ENCODE measurements around the gene SDR42E1. TPM values are rescaled to one million over a fixed set of nuclear protein-coding genes. Genes with fewer than 3 reads are reported as not detected.

The SDR42E1 gene
- total and polyA plus RNA-seq, 4 donors = 1.9 to 6.5 (median 3.3) TPM

DNA sequence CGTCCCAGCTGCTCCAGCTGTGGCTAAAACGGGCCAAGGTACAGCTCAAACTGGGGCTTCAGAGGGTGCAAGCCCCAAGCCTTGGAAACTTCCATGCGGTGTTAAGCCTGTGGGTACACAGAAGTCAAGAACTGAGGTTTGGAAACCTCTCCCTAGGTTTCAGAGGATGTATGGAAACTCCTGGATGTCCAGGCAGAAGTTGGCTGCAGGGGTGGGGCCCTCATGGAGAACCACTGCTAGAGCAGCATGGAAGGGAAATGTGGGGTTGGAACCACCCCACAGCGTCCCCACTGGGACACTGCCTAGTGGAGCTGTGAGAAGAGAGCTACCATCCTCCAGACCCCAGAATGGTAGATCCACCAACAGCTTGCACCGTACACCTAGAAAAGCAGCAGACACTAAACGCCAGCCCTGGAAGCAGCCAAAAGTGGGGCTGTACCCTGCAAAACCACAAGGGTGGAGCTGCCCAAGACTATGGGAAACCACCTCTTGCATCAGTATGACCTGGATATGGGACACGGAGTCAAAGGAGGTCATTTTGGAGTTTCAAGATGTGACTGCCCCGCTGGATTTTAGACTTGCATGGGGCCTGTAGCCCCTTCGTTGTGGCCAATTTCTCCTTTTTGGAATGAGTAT, 2.2 kb downstream of the SDR42E1 start:
- WGBS = 97% methylated on average over 9 of the region's 9 CpGs
- H3K4me3 ChIP-seq (ENCODE audit: low read depth in 1 of 3, low read length in 3 of 3) = no peak overlapping the region

GRCh38 chr16:82007189-82007588, 4.1 kb downstream of the SDR42E1 start:
- no peak for DNase-seq (ENCODE audit: low spot score)
- H3K4me3 ChIP-seq (ENCODE audit: low read depth in 1 of 3, low read length in 3 of 3) = no peak overlapping the region
- 93% methylated on average over 2 of the region's 2 CpGs for WGBS
- H3K27me3 ChIP-seq (ENCODE audit: control insufficient read depth in 4 of 4, insufficient read depth in 4 of 4, low read length in 3 of 4) = no peaks in the 10 kb centered on the region
- TF ChIP-seq, protein P1, sequence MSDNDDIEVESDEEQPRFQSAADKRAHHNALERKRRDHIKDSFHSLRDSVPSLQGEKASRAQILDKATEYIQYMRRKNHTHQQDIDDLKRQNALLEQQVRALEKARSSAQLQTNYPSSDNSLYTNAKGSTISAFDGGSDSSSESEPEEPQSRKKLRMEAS (IDR thresholded peaks at IDR 0.05) = no peak
- TF ChIP-seq, protein P2, sequence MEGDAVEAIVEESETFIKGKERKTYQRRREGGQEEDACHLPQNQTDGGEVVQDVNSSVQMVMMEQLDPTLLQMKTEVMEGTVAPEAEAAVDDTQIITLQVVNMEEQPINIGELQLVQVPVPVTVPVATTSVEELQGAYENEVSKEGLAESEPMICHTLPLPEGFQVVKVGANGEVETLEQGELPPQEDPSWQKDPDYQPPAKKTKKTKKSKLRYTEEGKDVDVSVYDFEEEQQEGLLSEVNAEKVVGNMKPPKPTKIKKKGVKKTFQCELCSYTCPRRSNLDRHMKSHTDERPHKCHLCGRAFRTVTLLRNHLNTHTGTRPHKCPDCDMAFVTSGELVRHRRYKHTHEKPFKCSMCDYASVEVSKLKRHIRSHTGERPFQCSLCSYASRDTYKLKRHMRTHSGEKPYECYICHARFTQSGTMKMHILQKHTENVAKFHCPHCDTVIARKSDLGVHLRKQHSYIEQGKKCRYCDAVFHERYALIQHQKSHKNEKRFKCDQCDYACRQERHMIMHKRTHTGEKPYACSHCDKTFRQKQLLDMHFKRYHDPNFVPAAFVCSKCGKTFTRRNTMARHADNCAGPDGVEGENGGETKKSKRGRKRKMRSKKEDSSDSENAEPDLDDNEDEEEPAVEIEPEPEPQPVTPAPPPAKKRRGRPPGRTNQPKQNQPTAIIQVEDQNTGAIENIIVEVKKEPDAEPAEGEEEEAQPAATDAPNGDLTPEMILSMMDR (IDR thresholded peaks at IDR 0.05; ENCODE audit: low read depth, low read length, missing input control) = no peak
- no peak for TF ChIP-seq NR2F2 (IDR thresholded peaks at IDR 0.05)
- TF ChIP-seq HNF4A (conservative IDR thresholded peaks at IDR 0.05) = no peak
- no peak for TF ChIP-seq RAD21 (IDR thresholded peaks at IDR 0.05)
- TF ChIP-seq JUND (IDR thresholded peaks at IDR 0.05) = no peak
- no peak for TF ChIP-seq FOXA1 (IDR thresholded peaks at IDR 0.05)
- no peak overlapping the region for H3K27ac ChIP-seq (ENCODE audit: low read depth in 1 of 2, low read length in 2 of 2)
- H3K9ac ChIP-seq (ENCODE audit: low read depth in 1 of 2, low read length in 2 of 2) = no peak overlapping the region
- H3K4me1 ChIP-seq (ENCODE audit: control insufficient read depth in 4 of 4, insufficient read depth in 4 of 4, low read length in 3 of 4) = peaks cover 0 to 6% (median 3%) of the 10 kb centered on the region in 4 donors
- H3K36me3 ChIP-seq (ENCODE audit: control insufficient read depth in 4 of 4, insufficient read depth in 3 of 4, low read depth in 1 of 4, low read length in 3 of 4) = peaks cover 0 to 1% (median 0%) of the 10 kb centered on the region in 4 donors
- peaks cover 0 to 6% (median 0%) of the 10 kb centered on the region in 4 donors for H3K9me3 ChIP-seq (ENCODE audit: control insufficient read depth in 4 of 4, low read length in 3 of 4)

More for the DNA sequence above, 2.2 kb downstream of the SDR42E1 start:
- Histone ChIP-seq H3K27me3 (ENCODE audit: control insufficient read depth in 4 of 4, insufficient read depth in 4 of 4, low read length in 3 of 4) (no peaks in the 10 kb centered on the region), H3K36me3 (ENCODE audit: control insufficient read depth in 4 of 4, insufficient read depth in 3 of 4, low read depth in 1 of 4, low read length in 3 of 4) (no peaks in the 10 kb centered on the region), H3K4me1 (ENCODE audit: control insufficient read depth in 4 of 4, insufficient read depth in 4 of 4, low read length in 3 of 4) (peaks cover 0 to 6% (median 3%) of the 10 kb centered on the region in 4 donors), H3K9ac (ENCODE audit: low read depth in 1 of 2, low read length in 2 of 2) (no peak overlapping the region), H3K9me3 (ENCODE audit: control insufficient read depth in 4 of 4, low read length in 3 of 4) (peaks cover 0 to 6% (median 0%) of the 10 kb centered on the region in 4 donors), H3K27ac (ENCODE audit: low read depth in 1 of 2, low read length in 2 of 2) (no peak overlapping the region)
- no peak for DNase-seq (ENCODE audit: low spot score)
- TF ChIP-seq HNF4G (IDR thresholded peaks at IDR 0.05) (no peak), TAF1 (conservative IDR thresholded peaks at IDR 0.05) (no peak), NR2F2 (IDR thresholded peaks at IDR 0.05) (no peak), HNF4A (conservative IDR thresholded peaks at IDR 0.05) (no peak), ZBTB33 (IDR thresholded peaks at IDR 0.05) (no peak), EGR1 (IDR thresholded peaks at IDR 0.05; ENCODE audit: low read depth in 2 of 2) (no peak), RXRA (IDR thresholded peaks at IDR 0.05) (no peak), GABPA (IDR thresholded peaks at IDR 0.05 in 1 of 2, conservative IDR thresholded peaks at IDR 0.05 in 1 of 2) (no peak), YY1 (IDR thresholded peaks at IDR 0.05) (no peak), RAD21 (IDR thresholded peaks at IDR 0.05) (no peak)
- TF ChIP-seq, protein P2 (IDR thresholded peaks at IDR 0.05; ENCODE audit: low read depth, low read length, missing input control) = no peak
- TF ChIP-seq, protein P3, sequence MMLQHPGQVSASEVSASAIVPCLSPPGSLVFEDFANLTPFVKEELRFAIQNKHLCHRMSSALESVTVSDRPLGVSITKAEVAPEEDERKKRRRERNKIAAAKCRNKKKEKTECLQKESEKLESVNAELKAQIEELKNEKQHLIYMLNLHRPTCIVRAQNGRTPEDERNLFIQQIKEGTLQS (IDR thresholded peaks at IDR 0.05) = no peak
